ENCODE measurements around the gene DHFR.

DHFR gene

GRCh38 chr5:80644900-80645299, 9.9 kb downstream of the DHFR start:
- ChIA-PET CTCF (interaction anchor here (0.7 kb wide), 1 partner anchor 179 kb away, joined by 3 read pairs; no protein-coding TSS in a partner anchor), POLR2A (ENCODE audit: low non-redundant PET) (no interaction called here)
- DNase-seq (ENCODE audit: low spot score): no peak
- TF ChIP-seq CTCF (conservative IDR thresholded peaks at IDR 0.05; ENCODE audit: low read depth): no peak
- no peak overlapping the region for H3K27ac ChIP-seq

- POLR2A ChIA-PET (ENCODE audit: low non-redundant PET): interaction anchor here (0.6 kb wide), 2 partner anchors 43 to 146 kb away, joined by 4 read pairs; no protein-coding TSS in a partner anchor
- DNase-seq (ENCODE audit: low spot score): no peak
- CTCF ChIA-PET: interaction anchor here (0.6 kb wide), 1 partner anchor 232 kb away, joined by 3 read pairs; no protein-coding TSS in a partner anchor
- TF ChIP-seq CTCF (conservative IDR thresholded peaks at IDR 0.05; ENCODE audit: low read depth): no peak
- H3K27ac ChIP-seq: no peak overlapping the region
Measured at GRCh38 chr5:80641353-80641752, 13.4 kb downstream of the DHFR start.

GRCh38 chr5:80634193-80634592, 20.6 kb downstream of the DHFR start:
- H3K27ac ChIP-seq: no peak overlapping the region
- CTCF ChIA-PET: no interaction called here
- DNase-seq (ENCODE audit: low spot score): no peak
- no peak for TF ChIP-seq CTCF (conservative IDR thresholded peaks at IDR 0.05; ENCODE audit: low read depth)
- POLR2A ChIA-PET (ENCODE audit: low non-redundant PET): no interaction called here

GRCh38 chr5:80632700-80633099, 22.1 kb downstream of the DHFR start:
- H3K27ac ChIP-seq: no peak overlapping the region
- CTCF ChIA-PET: no interaction called here
- POLR2A ChIA-PET (ENCODE audit: low non-redundant PET): no interaction called here
- no peak for DNase-seq (ENCODE audit: low spot score)
- TF ChIP-seq CTCF (conservative IDR thresholded peaks at IDR 0.05; ENCODE audit: low read depth): no peak

GRCh38 chr5:80631278-80632259, 23.2 kb downstream of the DHFR start:
- no peak for TF ChIP-seq CTCF (conservative IDR thresholded peaks at IDR 0.05; ENCODE audit: low read depth)
- ChIA-PET CTCF (no interaction called here), POLR2A (ENCODE audit: low non-redundant PET) (no interaction called here)
- H3K27ac ChIP-seq: no peak overlapping the region
- no peak for DNase-seq (ENCODE audit: low spot score)

- DNase-seq (ENCODE audit: low spot score): no peak
- CTCF ChIA-PET: interaction anchor here (0.7 kb wide), 2 partner anchors 37 to 56 kb away, joined by 3 to 4 read pairs; no protein-coding TSS in a partner anchor
- POLR2A ChIA-PET (ENCODE audit: low non-redundant PET): no interaction called here
- no peak overlapping the region for H3K27ac ChIP-seq
- no peak for TF ChIP-seq CTCF (conservative IDR thresholded peaks at IDR 0.05; ENCODE audit: low read depth)
Measured at GRCh38 chr5:80629281-80629680, 25.5 kb downstream of the DHFR start.
